ENCODE measurements around the gene ZSWIM7.

GRCh38 chr17:15981208-15981607 lies 18.3 kb downstream of the ZSWIM7 start:
- TF ChIP-seq CTCF (IDR thresholded peaks at IDR 0.05) (no peak), POLR2A (IDR thresholded peaks at IDR 0.05) (no peak)

Measured in suprapubic skin (tissue), 3 donors.